H1 (cell line): ENCODE measurements around the gene TBX4. TPM values are rescaled to one million over a fixed set of nuclear protein-coding genes. Genes with fewer than 3 reads are reported as not detected.

Experiments
- ASH2L ChIP-seq: fragments of 200-600, 300-600 bp; sonication (generic); IDR thresholded peaks from one replicate; pipeline ENCODE4 v1.7.1; 2017; ENCODE audit warnings: low read length
- EZH2 ChIP-seq: fragments of 200-600 bp; sonication (generic); IDR thresholded peaks from 2 replicates; pipeline ENCODE4 v1.7.1; 2012; ENCODE audit warnings: low read depth, mild to moderate bottlenecking, moderate library complexity, low read length, inconsistent platforms; ENCODE audit not compliant: severe bottlenecking
- GABPA ChIP-seq: IDR thresholded peaks from 2 replicates; pipeline ENCODE4 v1.6.1; 2011; ENCODE audit warnings: mild to moderate bottlenecking, low read length, moderate library complexity, borderline replicate concordance; ENCODE audit not compliant: insufficient read depth
- KDM1A ChIP-seq: fragments of 200-600, 300-600 bp; sonication (generic); IDR thresholded peaks from 2 replicates; pipeline ENCODE4 v1.7.1; 2016; ENCODE audit warnings: mild to moderate bottlenecking, low read length, borderline replicate concordance
- MAFK ChIP-seq: IDR thresholded peaks from 2 replicates; pipeline ENCODE4 v1.6.1; 2012; ENCODE audit warnings: low read depth, mild to moderate bottlenecking, improper control_type of control experiment, low read length
- POLR2AphosphoS5 ChIP-seq: IDR thresholded peaks from 2 replicates; pipeline ENCODE4 v1.6.1; 2011; ENCODE audit warnings: low read depth, low read length
- POU5F1 ChIP-seq: IDR thresholded peaks from 2 replicates; pipeline ENCODE4 v1.6.1; 2011; ENCODE audit warnings: low read depth, mild to moderate bottlenecking, low read length, moderate library complexity
- polyA plus RNA-seq, 7 experiments: library from polyadenylated mRNA; depleted of rRNA in 3 of 7; stranded (reverse) in 5 of 7; unstranded in 2 of 7; fragments of >200 nt in 5 of 7; fragments of 200-250 nt in 2 of 7; gene quantifications; 1 replicate in 5 of 7; 2 replicates in 1 of 7; 4 replicates in 1 of 7; pipeline versions ENCODE4 v1.2.1 to v1.2.3, GENCODE V29; 2011 to 2013; ENCODE audit warnings: missing spikeins in 2 of 7, mixed read lengths in 2 of 7
- total RNA-seq: library from RNA; stranded (reverse); fragmentation: NEBNext Ultra II Directional; extraction: Animal tissue kit (Norgen Biotek cat#: 25700); gene quantifications from 2 replicates; pipeline ENCODE4 v1.2.1, GENCODE V29; 2021

TBX4 gene
- total and polyA plus RNA-seq, 2 of the 8 experiments (the other 6 are each of a cell fraction or from before 2014, with no cell fraction given), result 0.02 TPM; not detected in 1

- no peak for TF ChIP-seq POU5F1
- TF ChIP-seq GABPA, result no peak
- no peak for TF ChIP-seq POLR2AphosphoS5
- no peak for TF ChIP-seq EZH2
- TF ChIP-seq MAFK, result no peak
- TF ChIP-seq KDM1A, result no peak
- TF ChIP-seq ASH2L, result no peak
Measured at GRCh38 chr17:61453566-61454380, 1.6 kb downstream of the TBX4 start (continued).
